NCI-H146 treated with DMSO at 0.1 percent for 48 hours (cell line): ENCODE data around the gene MESD.

Source experiments
- DNase-seq: peaks from one replicate; lab custom pipeline; 2025; ENCODE audit not compliant: unreplicated experiment; lab: John Stamatoyannopoulos, UW

The MESD gene

DNA sequence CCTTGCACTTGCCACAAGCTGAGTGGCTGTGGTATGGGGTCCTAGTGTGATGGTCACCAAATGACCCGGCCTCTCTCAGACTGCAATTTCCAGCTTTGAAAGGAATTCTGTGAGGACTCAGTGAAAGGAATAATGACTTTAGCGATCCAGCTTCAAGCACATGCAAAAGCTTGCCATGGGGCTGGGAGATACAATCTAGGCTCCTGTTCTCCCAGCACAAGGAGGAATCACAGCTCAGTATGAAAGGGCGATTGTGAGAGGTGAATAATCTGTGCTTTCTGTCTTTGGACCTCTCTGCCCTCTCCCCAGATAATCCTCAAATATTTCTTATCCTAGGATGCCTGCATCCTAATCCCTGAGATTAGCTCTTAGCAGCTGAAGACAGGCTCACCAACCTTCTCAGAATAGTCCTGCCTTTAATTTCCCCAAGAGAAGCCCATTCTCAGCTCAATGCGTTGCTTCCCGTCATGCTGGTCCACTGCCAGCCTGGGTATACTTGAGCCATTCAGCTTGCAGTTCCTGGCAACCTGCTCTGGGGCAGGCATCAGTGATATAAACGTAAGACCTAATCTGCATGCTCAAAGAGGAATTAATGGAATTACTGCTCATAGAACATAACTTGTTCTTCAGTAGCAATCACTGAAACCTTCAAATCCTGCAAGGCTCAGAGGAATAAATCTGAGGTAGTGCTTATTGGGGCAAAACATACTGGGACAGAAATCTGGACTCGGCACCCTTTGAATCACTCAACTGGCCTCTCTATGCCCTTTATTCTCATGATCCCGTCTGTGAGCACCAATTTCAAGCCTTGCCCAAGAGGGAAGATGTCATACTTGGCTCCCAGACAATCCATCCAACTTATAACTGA, 26.2 kb upstream of the MESD start:
- no peak for DNase-seq

DNA sequence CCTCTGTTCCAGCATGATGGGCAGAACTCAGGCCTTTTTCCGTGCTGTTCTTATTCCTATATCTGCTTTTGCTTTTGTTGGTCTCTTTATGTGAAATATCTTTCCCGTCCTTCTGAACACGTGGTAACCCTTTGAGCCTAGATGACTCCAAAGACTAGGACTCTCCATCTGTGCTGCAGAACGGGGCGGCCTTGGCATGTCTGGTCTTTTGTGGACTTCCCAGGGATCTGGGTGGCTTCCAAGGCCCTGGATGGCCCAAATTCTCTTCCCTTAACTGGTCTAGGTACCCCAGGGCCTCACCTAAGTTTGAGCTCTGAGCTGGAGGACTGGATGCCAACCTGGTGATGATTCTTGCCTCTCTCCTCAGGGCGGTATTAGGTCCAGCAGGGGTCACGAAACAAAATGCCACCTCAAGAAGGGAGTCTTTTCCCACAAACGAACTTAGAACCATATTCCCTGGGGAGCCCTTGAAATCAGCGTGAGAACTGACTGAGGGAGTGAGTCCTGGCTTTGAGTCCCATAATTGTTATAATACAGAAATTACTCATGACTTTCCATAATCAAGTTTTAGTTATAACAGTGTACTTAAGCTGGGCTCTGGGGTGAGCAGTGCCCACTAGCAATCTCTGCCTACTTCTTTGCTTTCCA, 25.0 kb upstream of the MESD start:
- DNase-seq = no peak

DNA sequence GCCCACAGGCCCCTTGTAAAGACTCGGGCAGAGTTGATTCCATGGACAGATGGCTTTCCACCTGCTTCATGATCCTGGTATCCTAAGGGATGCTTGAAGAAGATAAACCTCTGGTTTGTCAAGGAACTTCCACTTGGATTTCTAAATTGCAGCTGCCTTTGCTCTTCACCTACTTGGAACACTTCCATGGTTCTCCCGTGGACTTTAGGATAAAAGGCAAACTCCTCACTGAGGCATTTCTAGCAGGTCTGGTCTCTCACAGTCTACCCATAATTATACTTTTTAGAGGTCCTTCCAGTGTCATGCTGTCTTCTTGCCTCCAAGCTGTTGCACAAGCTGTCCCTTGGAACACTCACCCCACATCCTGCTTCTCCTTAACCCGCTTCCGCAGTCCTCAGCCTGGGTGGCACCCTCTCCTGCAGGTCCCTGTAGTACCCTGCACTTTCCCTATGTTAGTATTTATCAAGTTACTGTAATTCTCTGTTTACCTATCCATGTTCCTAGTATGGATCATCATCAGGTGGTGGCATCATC, 23.8 kb upstream of the MESD start:
- no peak for DNase-seq

DNA sequence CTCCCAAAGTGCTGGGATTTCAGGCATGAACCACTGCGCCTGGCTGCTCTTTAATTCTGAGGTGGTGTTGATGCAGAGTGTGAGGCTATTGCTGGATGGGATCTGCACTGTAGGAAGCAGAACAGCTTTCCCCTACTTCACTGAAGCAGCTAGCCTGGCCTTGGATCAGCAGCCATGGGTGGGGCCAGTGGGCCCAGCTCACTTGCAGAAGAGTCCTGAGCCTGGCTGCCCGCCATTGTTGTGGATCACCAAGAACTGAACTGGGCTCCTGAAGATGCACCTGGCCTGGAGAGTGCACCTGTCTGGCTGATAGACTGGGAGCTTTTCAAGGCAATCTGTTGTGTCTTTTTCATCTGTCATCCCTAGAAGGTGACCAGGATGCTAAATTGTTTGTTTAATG, 23.0 kb upstream of the MESD start:
- peak; percentile 43 for DNase-seq

DNA sequence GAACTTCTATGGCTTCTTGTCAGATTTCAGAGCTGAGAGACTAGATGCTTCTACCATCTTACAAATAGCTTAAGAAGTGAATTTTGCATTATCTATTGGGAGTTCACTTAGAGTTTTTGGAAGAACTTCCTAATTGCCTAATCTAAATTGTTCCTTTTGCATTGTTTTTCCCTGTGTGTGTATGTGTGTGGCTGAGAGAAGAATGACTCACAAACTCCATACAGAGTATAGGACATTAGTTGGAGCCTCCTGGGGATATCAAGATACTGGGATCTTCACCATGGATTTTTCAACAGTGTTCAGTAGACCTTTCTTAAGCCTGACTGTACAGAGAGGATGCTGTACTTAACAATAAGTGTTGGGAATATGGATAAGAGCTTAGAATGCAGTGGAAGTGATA, 22.0 kb upstream of the MESD start:
- DNase-seq = no peak

DNA sequence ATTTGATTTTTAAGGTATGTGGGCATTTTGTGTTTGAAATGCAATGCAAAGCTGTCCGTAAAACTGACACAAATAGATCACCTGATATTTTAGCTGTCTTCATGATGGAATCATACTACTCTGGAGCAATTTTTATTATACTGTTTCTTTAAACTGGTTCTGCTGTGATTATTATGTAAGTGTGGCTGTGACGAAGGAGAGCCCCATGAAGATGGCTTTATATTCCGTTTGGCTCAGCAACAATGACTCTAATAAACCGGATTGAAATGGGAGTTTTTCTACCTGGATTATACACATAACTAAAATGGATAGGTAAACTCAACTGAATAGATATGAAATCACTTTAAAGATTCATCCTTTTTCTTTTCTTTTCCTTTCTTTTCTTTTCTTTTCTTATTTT, 20.5 kb upstream of the MESD start:
- DNase-seq = no peak

DNA sequence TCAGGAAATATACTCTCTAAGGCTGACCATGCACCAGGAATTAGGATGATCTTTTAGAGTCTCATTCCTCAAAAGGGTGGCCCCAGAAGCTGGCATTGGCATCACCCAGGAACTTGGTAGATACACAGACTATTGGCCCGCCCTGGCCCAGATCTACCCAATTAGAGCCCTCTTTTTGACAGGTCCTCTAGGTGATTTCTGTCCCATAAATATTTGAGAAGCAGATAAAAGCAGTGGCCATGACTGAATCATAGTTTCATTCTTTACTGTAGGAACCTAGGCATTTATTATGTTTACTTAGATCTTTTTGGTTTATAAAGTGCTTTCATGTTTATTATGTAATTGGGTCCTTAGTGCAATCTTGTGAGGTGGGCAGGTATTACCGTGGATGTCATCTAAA, 18.7 kb upstream of the MESD start:
- DNase-seq = no peak

DNA sequence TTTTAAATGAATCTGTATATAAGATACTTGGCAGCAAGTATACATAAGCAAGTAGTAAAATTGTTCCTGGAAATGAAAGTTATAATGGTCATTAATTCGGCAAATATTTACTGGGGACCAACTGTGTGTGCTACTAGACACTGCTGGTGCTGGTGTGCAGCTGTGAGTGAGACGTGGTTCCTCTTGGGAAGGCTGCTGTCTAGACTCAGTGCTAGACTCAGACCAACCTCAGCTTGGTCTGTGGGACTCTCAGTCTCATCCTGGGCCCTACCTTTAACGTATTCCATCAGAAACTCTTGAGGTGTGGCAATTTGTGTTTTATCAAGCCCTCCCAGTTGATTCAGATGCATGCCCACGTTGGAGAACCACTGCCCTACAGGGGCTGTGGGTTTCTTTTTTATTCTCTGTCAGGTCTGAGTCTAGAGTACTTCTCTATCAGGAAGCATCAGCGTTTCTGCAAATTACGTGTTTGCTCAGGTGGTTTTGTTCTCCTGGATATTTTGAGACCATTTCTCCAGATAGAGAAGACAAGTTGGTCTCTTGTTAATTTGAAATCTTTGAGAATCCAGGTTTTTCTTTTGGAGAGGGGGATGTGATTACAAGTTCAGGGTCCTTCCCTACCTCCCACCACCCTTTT, 17.9 kb upstream of the MESD start:
- no peak for DNase-seq

DNA sequence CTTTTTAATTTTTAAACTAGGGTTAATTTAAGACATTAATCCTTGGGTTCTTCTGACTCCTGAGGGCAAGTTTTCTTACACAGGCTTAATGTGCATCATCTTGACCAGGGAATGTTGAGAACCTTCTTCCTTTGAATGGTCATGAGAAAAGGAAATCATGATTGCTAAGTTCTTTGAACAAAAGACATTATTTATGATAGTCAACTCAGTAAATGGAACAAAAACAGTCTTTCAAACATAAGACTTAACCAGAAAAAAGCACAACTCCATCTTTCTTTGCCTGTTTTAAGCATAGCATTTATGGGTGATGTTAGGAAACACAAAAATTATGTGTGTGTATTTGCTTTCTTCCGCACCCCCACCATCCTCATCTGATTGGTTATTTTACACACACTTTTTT, 16.5 kb upstream of the MESD start:
- no peak for DNase-seq

DNA sequence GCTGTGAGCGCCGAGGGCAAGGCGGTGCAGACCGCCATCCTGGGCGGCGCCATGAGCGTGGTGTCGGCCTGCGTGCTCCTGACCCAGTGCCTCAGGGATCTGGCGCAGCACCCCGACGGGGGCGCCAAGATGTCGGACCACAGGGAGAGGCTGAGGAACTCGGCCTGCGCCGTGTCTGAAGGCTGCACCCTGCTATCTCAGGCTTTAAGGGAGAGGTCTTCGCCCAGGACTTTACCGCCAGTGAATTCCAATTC, 13.4 kb upstream of the MESD start:
- DNase-seq = no peak

DNA sequence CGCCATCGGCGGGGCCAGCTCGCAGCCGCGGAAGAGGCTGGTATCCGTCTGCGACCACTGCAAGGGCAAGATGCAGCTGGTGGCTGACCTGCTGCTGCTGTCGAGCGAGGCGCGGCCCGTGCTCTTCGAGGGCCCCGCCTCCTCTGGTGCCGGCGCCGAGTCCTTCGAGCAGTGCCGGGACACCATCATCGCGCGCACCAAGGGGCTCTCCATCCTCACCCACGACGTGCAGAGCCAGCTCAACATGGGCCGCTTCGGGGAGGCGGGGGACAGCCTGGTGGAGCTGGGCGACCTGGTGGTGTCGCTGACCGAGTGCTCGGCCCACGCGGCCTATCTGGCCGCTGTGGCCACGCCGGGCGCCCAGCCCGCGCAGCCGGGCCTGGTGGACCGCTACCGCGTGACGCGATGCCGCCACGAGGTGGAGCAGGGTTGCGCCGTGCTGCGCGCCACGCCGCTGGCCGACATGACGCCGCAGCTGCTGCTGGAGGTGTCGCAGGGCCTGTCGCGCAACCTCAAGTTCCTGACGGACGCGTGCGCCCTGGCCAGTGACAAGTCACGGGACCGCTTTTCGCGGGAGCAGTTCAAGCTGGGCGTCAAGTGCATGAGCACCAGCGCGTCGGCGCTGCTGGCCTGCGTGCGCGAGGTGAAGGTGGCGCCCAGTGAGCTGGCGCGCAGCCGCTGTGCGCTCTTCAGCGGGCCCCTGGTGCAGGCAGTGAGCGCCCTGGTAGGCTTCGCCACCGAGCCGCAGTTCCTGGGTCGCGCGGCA, 12.9 kb upstream of the MESD start:
- DNase-seq = no peak

DNA sequence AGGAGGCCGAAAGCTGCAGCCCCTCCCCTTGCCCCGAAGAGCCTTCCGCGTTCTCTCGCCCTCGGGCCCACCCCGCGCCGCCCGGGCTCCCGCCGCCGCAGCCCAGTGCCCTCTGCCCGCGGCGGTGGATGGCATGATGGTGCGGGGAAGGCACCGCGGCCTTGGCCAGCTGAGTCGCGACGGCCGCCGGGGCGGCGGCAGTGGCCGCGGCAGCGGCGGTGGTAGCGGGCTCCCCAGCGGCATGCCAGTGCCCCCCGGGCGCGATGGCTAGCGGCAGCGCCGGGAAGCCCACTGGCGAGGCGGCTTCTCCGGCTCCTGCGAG, 12.4 kb upstream of the MESD start:
- no peak for DNase-seq

DNA sequence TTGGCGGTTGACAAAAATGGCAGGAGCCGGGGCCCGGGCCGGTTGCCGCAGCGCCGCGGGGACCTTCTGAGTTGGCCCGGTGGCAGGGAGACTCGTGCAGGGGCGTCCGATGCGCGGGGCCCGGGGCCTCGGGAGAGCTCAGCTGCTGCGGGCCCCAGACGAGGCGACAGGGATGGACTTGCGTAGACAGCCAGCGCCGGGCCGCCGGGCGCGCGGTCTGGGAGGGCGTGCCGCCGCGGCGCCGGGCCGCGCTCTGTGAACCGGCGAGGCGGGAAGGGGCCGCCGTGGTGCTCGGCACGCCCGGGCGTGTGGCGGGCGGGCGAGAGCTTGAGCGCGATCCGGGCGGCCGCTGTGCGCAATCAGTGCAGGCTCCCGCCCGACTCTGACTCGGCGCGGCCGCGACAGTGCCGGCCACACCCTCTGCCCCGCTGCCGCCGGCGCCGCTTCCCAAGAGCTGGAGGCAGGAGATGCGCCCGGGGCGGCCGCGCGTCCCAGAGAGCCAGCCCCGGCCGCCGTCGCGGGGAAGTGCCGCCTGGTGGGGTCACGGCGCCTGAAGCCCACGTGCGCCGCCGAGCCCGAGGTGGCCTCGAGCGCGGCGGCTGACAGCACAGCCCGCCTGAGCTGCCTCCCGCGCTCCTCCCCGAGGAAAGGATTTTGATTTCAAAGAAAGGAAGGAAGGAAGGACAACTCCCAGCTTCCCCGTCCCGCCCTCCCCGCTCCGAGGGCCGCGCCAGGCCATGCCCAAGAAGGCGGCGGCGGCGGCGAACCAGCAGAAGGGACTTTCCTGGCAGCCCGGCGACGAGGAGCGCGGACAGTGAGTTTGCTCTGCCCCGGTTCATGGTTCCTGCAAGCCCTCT, 11.8 kb upstream of the MESD start:
- DNase-seq = no peak

DNA sequence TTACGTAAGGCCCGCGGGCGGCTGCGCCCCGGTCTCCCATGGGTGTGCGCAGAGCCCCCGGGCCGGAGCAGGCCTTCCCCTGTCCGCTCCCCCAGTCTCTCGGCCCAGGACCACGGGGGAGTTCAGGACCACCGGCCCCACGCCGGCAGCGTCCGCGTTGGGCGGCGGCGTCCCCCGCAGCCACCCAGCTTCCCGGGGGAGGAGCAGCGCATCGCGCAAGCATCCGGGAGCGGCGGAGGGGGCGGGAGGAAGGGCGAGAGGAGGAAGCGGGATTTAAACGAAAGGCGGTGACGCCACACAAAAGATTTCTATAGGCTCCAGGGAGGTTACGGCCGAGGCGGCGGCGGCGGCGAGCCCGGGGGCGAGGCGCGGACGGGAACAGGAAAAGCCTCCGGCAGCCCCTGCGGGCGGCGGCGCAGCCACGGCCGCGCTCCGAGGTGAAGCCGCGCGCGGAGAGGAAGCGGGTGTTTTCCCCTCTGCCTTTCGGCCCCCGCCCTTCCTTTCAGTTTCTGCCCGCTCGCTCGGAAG, 11.1 kb upstream of the MESD start, which contains the start of gene TLNRD1:
TLNRD1 (plus strand) TSS at position 300 of the 528 bp plus-strand sequence. CDS start 1,349 bp downstream, outside the sequence.
- DNase-seq = peak; percentile 60

DNA sequence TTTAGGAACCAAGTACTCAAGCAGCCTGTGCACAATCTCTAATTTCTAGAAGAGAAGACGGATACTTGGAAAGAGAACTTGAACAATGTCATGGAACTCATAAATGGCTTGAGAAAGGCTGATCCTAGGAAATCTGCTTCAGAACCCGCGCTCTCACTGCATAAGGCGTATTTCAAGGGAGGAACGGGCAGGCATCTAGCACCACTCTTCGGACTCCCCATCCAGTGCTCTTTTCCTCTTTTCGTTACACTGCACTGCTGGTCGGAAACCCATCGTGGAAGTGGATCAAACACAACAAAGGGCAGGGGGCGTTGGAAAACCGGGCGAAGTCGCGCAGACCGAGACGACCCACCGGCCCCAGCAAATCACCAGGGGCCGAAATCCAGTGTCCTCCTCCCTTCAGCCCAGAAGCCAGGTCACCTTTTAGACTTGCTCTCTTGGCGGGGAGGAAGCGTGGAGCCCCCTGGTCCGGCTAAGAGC, 10.6 kb upstream of the MESD start:
- no peak for DNase-seq

DNA sequence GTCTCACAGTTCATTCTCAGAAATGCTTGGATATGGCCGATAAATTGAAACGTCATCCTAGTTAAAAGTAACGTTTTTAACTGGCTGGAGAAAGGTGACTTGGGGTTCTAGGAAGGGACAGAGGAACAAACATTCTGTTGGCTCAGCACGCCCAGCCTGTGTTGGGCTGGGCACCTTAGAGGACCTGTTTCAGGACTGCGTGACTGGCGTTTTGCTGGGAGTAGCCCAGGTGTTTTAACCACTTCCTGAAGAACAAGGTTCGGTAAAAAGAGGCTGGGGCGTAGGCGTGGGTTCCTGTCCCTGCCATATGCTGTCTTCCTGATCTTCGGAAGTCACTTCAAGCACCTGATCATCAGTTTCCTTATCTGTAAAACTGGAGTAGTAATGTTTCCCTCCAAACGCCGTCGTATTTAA, 10.0 kb upstream of the MESD start:
- no peak for DNase-seq

DNA sequence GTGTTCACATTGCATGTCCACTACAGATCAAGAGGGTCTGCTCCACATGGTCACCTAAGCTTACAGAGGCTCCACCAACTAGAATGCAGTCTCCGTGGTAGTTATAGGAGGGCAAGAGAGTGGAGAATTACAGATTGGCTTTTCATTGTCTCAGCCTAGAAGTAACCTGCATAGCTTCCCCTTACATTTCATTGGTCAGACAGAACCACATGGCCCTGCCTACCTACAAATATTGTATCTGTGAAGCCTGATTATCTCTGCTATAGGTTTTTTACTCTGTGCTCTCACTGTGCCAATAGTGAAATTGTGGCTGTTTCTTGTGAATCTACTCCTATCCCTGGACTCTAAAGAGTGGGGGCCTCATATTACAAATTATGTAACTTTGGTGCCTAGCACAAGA, 8.6 kb upstream of the MESD start:
- DNase-seq = no peak

DNA sequence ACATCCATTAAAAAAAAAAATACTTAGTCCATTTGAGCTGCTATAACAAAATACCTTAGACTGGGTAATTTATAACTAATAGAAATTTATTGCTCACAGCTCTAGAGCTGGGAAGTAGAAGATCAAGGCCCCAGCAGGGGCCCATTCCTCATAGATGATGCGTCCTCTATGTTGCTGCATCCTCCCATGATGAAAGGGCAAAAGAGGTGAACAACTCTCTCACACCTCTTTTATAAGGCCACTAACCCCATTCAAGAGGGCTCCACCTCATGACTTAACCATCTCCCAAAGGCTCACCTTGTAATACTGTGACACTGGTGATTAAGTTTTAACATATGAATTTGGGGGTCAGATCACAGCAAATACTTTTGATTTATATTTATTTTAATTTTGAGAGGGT, 8.1 kb upstream of the MESD start:
- DNase-seq = no peak

DNA sequence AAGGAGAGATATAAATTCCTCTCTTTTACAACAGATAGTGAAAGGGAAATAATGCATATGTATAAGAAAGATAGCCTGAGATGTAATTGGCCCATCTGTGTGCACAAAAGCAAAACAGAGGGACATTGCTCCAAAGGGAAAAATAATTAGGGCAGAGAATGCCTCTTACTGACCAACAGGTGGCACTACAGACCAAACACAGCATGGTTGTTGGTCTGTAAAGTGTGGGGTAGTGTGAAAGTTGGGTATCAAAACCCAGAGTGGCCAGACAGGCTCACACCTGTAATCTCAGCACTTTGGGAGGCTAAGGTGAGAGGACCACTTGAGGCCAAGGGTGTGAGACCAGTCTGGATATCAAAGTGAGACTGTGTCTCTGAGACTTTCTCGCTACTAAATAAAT, 6.6 kb upstream of the MESD start:
- no peak for DNase-seq

DNA sequence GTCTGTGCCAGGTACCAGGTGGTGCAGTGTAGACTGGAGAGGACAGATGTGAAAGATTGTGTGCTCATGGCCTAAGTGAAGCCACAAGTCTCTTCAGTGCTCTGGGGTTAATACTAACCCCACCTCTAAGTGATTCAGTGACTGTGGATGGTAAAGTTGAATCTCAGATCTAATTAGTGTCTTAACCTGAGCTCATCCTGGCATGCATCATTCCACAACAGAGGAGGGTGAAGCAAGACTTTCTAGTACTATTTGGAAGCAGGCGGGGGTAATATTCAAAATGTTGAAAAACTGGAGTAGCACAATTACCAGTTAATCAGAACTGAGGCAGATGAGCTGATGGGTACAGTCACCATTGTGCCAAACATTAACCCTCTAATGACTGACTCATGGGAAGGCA, 2.8 kb upstream of the MESD start:
- DNase-seq = no peak
